Immature natural killer cell (primary cell): ENCODE data around the gene LHB. TPM values are rescaled to one million over a fixed set of nuclear protein-coding genes. Genes with fewer than 3 reads are reported as not detected.

Experiments used
- DNase-seq, 3 donors: peaks; one replicate each; pipeline ENCODE4 v3.0.0; 2022; ENCODE audit warnings: mixed read lengths in 1 of 3
- H3K27ac Mint-ChIP-seq, 6 donors: one replicate each; pipeline ENCODE4 v1.8.0; 2020; ENCODE audit warnings: mixed read lengths in 6 of 6, mild to moderate bottlenecking in 5 of 6, inconsistent platforms in 4 of 6, moderate library complexity in 3 of 6
- H3K27me3 Mint-ChIP-seq, 3 donors: one replicate each; pipeline ENCODE4 v1.8.0; 2020 to 2021; ENCODE audit warnings: low read depth in 3 of 3, mild to moderate bottlenecking in 3 of 3, mixed read lengths in 3 of 3, moderate library complexity in 3 of 3, inconsistent platforms in 1 of 3
- H3K36me3 Mint-ChIP-seq, 3 donors: one replicate each; pipeline ENCODE4 v1.8.0; 2020; ENCODE audit warnings: mixed read lengths in 3 of 3, inconsistent platforms in 2 of 3, mild to moderate bottlenecking in 2 of 3
- H3K4me1 Mint-ChIP-seq, 2 donors: one replicate each; pipeline ENCODE4 v1.8.0; 2020; ENCODE audit warnings: inconsistent platforms in 2 of 2, mild to moderate bottlenecking in 2 of 2, mixed read lengths in 2 of 2, moderate library complexity in 1 of 2
- H3K4me3 Mint-ChIP-seq, 5 donors: one replicate each; pipeline ENCODE4 v1.8.0; 2020; ENCODE audit warnings: mild to moderate bottlenecking in 5 of 5, mixed read lengths in 5 of 5, inconsistent platforms in 3 of 5, moderate library complexity in 3 of 5
- H3K9me3 Mint-ChIP-seq, 6 donors: one replicate each; pipeline ENCODE4 v1.8.0; 2020; ENCODE audit warnings: mild to moderate bottlenecking in 6 of 6, mixed read lengths in 6 of 6, inconsistent platforms in 4 of 6, moderate library complexity in 3 of 6
- polyA plus RNA-seq, 3 donors: library from polyadenylated mRNA; unstranded; fragments of 300-500 nt; fragmentation: Illumina TruSeq; gene quantifications; one replicate each; pipeline ENCODE4 v1.2.3, GENCODE V29; 2021

The LHB gene
- polyA plus RNA-seq, 3 donors from 2014 or later, result not detected

DNA sequence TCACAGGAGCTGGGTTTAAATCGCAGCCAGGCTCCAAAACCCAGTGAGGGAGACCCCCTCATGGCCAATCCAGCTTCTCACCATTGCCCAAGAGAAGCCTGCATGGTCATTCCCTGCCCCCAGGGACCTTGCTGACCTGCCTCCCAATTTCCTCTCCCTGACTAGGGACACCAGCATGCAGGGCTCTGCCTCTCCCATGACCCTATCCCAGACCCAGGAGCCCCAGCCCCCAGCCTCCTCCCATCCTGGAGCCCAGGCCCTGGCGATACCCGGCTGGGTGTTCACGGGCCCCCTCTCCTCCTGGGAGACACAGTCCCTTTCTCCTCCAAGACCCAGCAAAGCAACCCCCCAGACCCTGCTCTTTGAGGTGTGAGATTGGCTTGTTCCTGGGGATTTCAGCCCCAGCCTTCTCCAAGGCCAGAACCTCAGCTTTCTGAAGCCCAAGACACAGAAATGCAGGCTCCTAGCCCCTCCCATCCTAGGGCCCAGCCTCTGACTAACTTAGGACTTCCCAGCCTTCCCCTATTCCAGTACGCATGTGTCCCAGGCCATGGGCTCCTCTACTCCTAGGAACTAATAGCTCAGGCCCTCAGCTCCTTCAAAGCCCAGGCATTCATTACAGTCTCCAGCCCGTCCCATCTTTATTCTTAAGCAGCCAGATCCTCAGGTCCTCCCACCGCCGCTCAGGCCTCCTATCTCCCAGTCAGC lies 24.9 kb downstream of the LHB start:
- H3K9me3 Mint-ChIP-seq, result no peaks in the 10 kb centered on the region
- H3K27ac Mint-ChIP-seq, result peak overlapping the region; percentile 83 to 99 (median 94)
- H3K36me3 Mint-ChIP-seq, result peaks cover 4 to 12% (median 7%) of the 10 kb centered on the region in 3 donors
- H3K4me3 Mint-ChIP-seq, result peak overlapping the region; percentile 91 to 99 (median 95)
- DNase-seq, result no peak
- peaks cover 27 to 33% of the 10 kb centered on the region in 2 donors for H3K4me1 Mint-ChIP-seq
- peaks cover 4 to 5% (median 5%) of the 10 kb centered on the region in 3 donors for H3K27me3 Mint-ChIP-seq

DNA sequence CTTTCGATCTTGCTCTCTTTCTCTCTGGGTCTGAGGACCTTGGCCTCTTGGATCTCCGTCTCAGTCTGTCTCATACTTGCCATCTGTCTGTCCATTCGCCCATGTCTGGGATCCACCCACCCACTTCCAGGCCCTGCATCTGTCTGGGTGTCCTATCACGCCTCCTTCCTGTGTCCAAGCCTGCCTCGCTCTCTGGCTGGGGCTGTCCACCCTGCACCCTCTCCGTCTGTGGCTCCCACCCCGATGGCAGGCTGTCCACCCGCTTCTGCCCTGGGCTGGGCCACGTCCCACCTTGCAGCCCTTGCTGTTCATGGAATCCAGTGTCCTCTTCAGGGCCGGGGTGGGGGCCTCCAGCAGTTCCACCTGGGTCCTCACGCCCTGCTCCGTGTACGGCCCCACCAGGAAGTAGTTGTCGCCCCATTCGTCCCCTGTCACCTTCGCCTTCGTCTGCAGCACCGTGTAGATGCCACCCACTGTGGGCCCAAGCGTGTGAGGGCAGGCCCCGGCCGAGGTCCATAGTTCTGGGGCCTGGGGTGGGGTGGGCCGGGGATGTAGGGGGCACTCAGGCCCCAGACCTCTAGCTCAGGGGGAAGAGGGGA lies 25.8 kb downstream of the LHB start:
- no peaks in the 10 kb centered on the region for H3K9me3 Mint-ChIP-seq
- no peak for DNase-seq
- H3K4me1 Mint-ChIP-seq, result peaks cover 27 to 33% of the 10 kb centered on the region in 2 donors
- peak overlapping the region in 2 of 6 donors; percentile 46 to 70 for H3K27ac Mint-ChIP-seq
- H3K36me3 Mint-ChIP-seq, result peaks cover 4 to 12% (median 7%) of the 10 kb centered on the region in 3 donors
- no peak overlapping the region for H3K4me3 Mint-ChIP-seq
- peaks cover 4 to 5% (median 5%) of the 10 kb centered on the region in 3 donors for H3K27me3 Mint-ChIP-seq

DNA sequence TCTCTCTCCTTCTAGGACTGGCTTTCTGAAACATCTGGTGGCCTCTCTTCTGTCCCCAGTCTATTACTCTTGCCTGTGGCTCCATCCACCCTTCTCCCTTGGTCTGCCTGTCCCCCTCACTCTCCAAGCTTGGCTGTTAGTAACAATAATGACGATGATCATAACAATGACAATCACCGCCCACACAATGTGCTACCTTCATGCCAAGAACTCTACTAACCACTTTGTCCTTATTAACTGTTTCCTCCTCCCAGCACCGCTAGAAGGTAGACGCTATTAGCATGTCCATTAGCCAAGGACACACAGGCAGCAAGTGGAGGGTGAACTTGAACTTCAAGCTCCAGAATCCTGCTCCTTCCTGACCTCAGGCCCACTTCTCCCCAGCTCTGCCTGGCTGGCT lies 26.5 kb downstream of the LHB start:
- H3K36me3 Mint-ChIP-seq, result peaks cover 4 to 12% (median 7%) of the 10 kb centered on the region in 3 donors
- peak overlapping the region in 1 of 5 donors; percentile 3 for H3K4me3 Mint-ChIP-seq

DNA sequence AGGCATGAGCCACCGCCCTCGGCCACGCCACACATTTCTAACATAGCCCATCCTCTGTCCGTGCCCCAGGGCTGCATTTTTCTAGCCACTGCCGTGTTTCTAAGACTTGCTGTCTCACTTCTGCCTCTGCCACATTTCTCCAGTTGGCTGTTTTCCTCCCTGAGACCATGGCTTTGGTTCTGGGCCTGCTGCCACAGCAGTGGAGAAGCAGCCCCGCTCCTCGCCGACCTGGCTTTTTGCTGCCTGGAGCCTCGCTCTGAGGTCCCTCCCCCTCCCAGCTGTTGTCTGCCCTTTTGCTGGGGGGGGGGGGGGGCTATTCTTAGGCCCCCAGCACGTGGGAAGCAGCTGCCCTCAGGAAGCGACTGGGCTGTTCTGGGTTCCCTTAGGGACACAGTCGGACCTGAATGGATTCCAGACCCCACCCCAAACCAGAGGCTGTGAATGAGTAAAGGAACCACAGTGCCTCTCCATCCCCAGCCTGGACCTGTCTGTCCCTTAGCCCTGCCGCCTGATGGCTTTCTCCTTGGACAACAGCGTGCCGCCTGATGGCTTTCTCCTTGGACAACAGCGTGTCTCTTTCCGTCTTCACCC lies 27.1 kb downstream of the LHB start:
- peaks cover 4 to 12% (median 7%) of the 10 kb centered on the region in 3 donors for H3K36me3 Mint-ChIP-seq
- peaks cover 4 to 5% (median 5%) of the 10 kb centered on the region in 3 donors for H3K27me3 Mint-ChIP-seq
- H3K4me3 Mint-ChIP-seq, result no peak overlapping the region
- peaks cover 21 to 26% of the 10 kb centered on the region in 2 donors for H3K4me1 Mint-ChIP-seq
- no peak for DNase-seq
- H3K9me3 Mint-ChIP-seq, result no peaks in the 10 kb centered on the region
- peak overlapping the region in 3 of 6 donors; percentile 38 to 71 (median 52) for H3K27ac Mint-ChIP-seq

More for the DNA sequence above, 26.5 kb downstream of the LHB start:
- H3K27ac Mint-ChIP-seq, result peak overlapping the region in 5 of 6 donors; percentile 6 to 71 (median 38)
- no peaks in the 10 kb centered on the region for H3K9me3 Mint-ChIP-seq
- peaks cover 4 to 5% (median 5%) of the 10 kb centered on the region in 3 donors for H3K27me3 Mint-ChIP-seq
- DNase-seq, result no peak
- H3K4me1 Mint-ChIP-seq, result peaks cover 27 to 32% of the 10 kb centered on the region in 2 donors

DNA sequence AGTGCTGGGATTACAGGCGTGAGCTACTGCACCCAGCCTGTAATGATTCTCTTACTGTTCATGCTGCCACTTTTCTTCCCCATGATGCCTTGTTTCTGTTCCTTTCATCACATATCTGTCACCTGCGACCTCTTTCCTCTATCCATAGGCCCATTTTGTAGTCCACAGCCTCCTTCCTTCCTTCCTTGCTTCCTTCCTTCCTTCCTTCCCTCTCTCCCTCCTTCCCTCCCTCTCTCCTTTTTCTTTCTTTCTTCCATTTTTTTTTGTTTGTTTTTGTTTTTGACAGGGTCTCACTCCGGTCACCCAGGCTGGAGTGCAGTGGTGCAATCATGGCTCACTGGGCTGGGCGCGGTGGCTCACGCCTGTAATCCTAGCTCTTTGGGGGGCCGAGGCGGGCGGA lies 28.0 kb downstream of the LHB start:
- peaks cover 4 to 5% (median 5%) of the 10 kb centered on the region in 3 donors for H3K27me3 Mint-ChIP-seq
- peaks cover 4 to 12% (median 7%) of the 10 kb centered on the region in 3 donors for H3K36me3 Mint-ChIP-seq
- DNase-seq, result no peak
- H3K9me3 Mint-ChIP-seq, result no peaks in the 10 kb centered on the region
- no peak overlapping the region for H3K4me3 Mint-ChIP-seq
- H3K27ac Mint-ChIP-seq, result peak overlapping the region in 1 of 6 donors; percentile 37
- peaks cover 13 to 18% of the 10 kb centered on the region in 2 donors for H3K4me1 Mint-ChIP-seq

DNA sequence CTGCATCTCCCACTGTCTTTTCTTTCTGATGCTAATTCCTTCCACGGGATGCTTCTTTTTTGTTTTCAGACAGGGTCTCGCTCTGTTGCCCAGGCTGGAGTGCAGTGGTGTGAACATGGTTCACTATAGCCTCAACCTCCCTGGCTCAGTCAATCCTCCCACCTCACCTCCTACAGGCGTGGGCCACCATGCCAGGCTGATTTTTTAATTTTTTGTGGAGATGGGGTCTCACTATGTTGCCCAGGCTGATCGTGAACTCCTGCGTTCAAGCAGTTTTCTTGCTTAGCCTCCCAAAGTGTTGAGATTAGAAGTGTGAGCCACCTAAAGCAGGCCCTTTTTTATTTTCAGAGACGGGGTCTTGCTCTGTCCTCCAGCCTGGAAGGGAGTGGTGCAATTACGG lies 28.6 kb downstream of the LHB start:
- peaks cover 4 to 16% (median 9%) of the 10 kb centered on the region in 3 donors for H3K36me3 Mint-ChIP-seq
- H3K27ac Mint-ChIP-seq, result no peak overlapping the region
- peaks cover 10 to 13% of the 10 kb centered on the region in 2 donors for H3K4me1 Mint-ChIP-seq
- no peak for DNase-seq
- H3K27me3 Mint-ChIP-seq, result peaks cover under 1 to 5% (median 1%) of the 10 kb centered on the region in 3 donors
- no peaks in the 10 kb centered on the region for H3K9me3 Mint-ChIP-seq
- H3K4me3 Mint-ChIP-seq, result no peak overlapping the region

DNA sequence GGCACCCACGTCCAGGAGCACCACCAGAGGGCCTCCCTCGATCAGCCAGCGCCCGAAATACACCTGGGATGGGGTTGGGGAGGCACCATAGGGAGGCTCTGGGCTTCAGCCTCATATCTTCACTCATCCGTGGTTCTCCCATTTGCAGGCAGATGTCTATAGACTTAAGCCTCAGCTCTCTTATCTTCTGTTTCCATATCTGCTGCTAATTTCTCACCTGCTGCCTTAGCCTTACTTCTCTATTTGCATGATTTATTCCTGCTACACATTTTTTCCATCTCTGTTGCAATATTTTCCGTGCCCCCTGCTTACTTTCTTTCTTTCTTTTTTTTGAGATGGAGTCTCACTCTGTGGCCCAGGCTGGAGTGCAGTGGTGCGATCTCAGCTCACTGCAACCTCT lies 29.6 kb downstream of the LHB start:
- Mint-ChIP-seq H3K4me3 (no peak overlapping the region), H3K27ac (no peak overlapping the region), H3K27me3 (peaks cover 0 to 5% (median 0%) of the 10 kb centered on the region in 3 donors), H3K9me3 (no peaks in the 10 kb centered on the region), H3K4me1 (peaks cover 6% of the 10 kb centered on the region in 2 donors), H3K36me3 (peaks cover 4 to 19% (median 12%) of the 10 kb centered on the region in 3 donors)
- DNase-seq, result no peak

DNA sequence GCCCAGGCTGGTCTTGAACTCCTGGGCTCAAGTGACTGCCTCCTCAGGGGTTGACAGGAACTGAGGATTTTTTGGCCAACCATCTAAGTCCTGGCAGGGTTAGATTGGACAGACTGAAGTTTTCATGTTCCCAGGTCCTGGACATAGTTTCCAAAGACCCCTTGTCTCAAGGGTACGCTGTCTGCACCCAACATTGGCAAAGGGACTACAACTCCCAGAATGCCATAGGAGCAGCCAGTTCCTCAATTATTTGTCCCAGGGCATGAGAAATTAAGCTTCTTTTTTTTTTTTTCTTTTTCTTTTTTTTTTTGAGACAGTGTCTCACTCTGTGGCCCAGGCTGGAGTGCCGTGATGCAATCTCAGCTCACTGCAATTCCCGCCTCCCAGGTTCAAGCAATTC lies 30.7 kb downstream of the LHB start:
- Mint-ChIP-seq H3K4me1 (no peaks in the 10 kb centered on the region), H3K27me3 (peaks cover 0 to 5% (median 0%) of the 10 kb centered on the region in 3 donors), H3K4me3 (no peak overlapping the region), H3K9me3 (no peaks in the 10 kb centered on the region), H3K36me3 (peaks cover 4 to 20% (median 19%) of the 10 kb centered on the region in 3 donors), H3K27ac (no peak overlapping the region)
- no peak for DNase-seq

DNA sequence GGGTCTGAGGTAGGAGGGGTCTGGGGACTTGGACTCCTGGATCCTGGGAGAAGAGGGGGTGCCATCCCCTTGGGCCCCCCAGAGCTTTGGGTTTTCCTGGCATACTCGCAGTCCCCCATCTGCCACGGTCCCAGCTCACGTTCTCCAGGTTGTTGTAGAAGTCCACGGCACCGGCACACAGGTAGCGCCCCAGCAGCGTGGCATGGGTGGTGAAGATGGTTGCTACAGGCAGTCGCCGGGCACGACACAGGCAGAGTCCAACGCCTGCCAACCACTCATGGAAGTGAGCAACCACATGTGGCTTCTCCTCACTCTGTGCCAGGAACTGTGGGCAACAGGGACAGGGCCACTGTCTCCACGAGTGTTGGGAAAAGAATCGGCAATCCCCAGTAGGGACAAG lies 31.2 kb downstream of the LHB start:
- no peak for DNase-seq
- no peak overlapping the region for H3K4me3 Mint-ChIP-seq
- H3K27ac Mint-ChIP-seq, result no peak overlapping the region
- H3K27me3 Mint-ChIP-seq, result peaks cover 0 to 5% (median 0%) of the 10 kb centered on the region in 3 donors
- no peaks in the 10 kb centered on the region for H3K4me1 Mint-ChIP-seq
- H3K9me3 Mint-ChIP-seq, result no peaks in the 10 kb centered on the region
- peaks cover 4 to 20% (median 19%) of the 10 kb centered on the region in 3 donors for H3K36me3 Mint-ChIP-seq

DNA sequence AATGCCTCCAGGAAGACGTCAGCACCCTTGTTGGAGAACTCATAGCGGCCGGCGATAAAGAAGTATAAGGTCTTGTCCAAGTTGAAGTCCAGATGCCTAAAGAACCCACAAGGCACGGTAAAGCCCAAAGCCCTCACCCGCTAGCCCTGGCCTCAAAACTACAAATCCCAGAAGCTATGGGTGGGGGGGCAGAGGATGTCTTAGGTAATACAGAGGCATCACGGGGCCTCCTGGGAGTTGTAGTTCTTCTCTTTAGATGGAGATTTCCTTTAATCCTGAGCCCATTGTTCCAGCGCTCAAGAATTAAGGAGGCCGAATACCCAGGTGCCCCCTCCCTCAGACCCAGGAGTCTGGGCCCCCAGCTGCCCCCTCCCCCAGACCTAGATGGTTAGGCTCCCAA lies 34.6 kb downstream of the LHB start:
- Mint-ChIP-seq H3K9me3 (no peaks in the 10 kb centered on the region), H3K4me3 (no peak overlapping the region), H3K27ac (peak overlapping the region in 1 of 6 donors; percentile 45)

DNA sequence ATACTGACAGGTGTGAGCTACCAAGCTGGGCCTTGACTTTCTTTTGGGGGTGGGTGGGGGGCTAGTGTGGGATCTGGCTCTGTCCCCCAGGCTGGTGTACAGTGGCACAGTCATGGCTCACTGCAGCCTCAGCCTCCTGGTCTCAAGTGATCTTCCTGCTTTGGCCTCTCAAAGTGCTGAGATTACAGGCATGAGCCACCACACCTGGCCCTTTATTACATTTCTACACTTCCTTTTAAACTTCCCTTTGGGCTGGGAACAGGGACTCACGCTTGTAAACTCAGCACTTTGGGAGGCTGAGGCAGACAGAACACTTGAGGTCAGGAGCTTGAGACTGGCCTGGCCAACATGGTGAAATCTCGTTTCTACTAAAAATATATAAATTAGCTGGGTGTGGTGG lies 39.8 kb downstream of the LHB start:
- no peak overlapping the region for H3K4me3 Mint-ChIP-seq
- H3K27ac Mint-ChIP-seq, result no peak overlapping the region
- no peaks in the 10 kb centered on the region for H3K27me3 Mint-ChIP-seq
- DNase-seq, result no peak
- H3K9me3 Mint-ChIP-seq, result no peaks in the 10 kb centered on the region
- no peaks in the 10 kb centered on the region for H3K4me1 Mint-ChIP-seq
- H3K36me3 Mint-ChIP-seq, result peaks cover 8 to 12% (median 9%) of the 10 kb centered on the region in 3 donors

More for the DNA sequence above, 34.6 kb downstream of the LHB start:
- no peak for DNase-seq
- Mint-ChIP-seq H3K4me1 (no peaks in the 10 kb centered on the region), H3K27me3 (no peaks in the 10 kb centered on the region), H3K36me3 (peaks cover 4 to 15% (median 11%) of the 10 kb centered on the region in 3 donors)

DNA sequence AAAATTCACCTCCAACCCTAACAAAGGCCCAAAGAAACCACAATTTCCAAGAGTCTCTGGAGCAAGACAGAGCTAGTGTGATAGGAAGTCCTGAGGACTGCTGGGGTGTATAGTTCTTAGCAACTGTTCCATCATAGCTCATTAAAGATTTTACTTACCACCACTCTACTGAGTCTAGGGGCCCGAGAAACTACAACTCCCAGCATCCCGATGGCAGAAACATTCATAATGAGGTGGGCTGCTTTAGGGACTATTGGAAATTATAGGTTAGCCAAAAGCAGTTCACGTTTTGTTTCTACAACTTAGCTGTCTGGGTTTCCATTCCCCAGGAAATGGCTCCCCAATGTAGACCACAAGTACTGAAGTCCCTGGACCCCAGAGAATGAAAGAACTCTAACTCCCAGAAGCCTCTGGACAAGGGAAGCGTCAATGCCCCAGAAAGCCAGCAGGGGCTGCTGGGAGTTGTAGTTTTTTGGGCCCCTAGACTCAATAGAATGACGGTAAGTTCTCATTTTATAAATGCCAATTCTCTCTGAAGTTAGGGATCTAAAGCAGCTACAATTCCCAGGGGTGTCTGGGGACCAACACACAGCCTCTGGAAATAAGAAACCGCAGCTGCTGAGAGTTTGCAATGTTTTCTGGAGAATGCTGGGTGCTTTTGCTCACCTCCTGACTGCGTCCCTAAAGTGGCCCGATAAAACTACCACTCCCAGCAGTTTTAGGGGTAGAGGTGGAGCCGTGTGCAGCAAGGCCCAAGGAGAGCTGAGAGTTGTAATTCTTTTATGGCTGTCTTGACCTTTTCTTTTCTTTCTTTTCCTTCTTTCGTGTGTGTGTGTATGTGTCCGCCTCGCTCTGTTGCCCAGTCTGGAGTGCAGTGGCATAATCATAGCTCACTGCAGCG lies 40.7 kb downstream of the LHB start:
- H3K36me3 Mint-ChIP-seq, result peaks cover 7 to 9% (median 8%) of the 10 kb centered on the region in 3 donors
- DNase-seq, result peak in 1 of 3 donors; percentile 30
- no peak overlapping the region for H3K4me3 Mint-ChIP-seq
- H3K9me3 Mint-ChIP-seq, result no peaks in the 10 kb centered on the region
- no peaks in the 10 kb centered on the region for H3K4me1 Mint-ChIP-seq
- peak overlapping the region in 1 of 6 donors; percentile 20 for H3K27ac Mint-ChIP-seq
- no peaks in the 10 kb centered on the region for H3K27me3 Mint-ChIP-seq

DNA sequence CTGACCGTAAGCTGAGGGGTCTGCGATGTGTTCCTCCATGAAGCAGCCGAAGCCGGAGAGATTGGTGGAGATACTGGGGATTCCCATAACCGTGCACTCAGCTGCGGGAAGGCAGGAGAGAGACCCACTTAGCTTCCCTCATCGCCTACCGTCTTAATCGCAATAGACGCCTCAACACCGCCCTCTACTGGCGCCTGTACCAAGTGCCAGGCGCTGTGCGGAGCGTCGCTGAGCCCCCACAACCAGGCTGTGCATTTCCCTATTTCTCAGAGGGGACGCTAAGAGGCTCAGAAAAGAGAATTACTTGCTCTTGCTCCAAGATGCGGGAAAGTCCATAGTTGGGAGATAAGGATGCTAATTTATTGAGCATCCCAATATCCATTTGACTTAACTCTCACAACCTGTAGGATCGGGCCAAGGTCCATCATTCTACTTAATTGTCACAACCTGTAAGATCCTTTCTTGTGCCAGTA lies 45.9 kb downstream of the LHB start:
- H3K4me1 Mint-ChIP-seq, result peaks cover 11 to 19% of the 10 kb centered on the region in 2 donors
- H3K27ac Mint-ChIP-seq, result no peak overlapping the region
- DNase-seq, result peak; percentile 60 to 68 (median 64)
- H3K27me3 Mint-ChIP-seq, result peaks cover 0 to 1% (median 0%) of the 10 kb centered on the region in 3 donors
- no peaks in the 10 kb centered on the region for H3K9me3 Mint-ChIP-seq
- H3K36me3 Mint-ChIP-seq, result peaks cover 4 to 22% (median 4%) of the 10 kb centered on the region in 3 donors
- no peak overlapping the region for H3K4me3 Mint-ChIP-seq
